Trophoblast cell (in vitro differentiated cells and primary cell): Measurements from ENCODE around the gene NOX5.

Source experiments
- DNase-seq, 2 donors: peaks; one replicate each; pipeline ENCODE4 v3.0.0-alpha.2; 2016
- H2AFZ ChIP-seq: 2 replicates; pipeline ENCODE4 v1.6.1; 2013; ENCODE audit warnings: low read length, moderate library complexity, mild to moderate bottlenecking; ENCODE audit not compliant: insufficient read depth, poor library complexity
- H2AK5ac ChIP-seq: 2 replicates; pipeline ENCODE4 v1.6.1; 2013; ENCODE audit warnings: mild to moderate bottlenecking, low read length
- H2BK120ac ChIP-seq: 2 replicates; pipeline ENCODE4 v1.6.1; 2013; ENCODE audit warnings: low read length, mild to moderate bottlenecking, moderate library complexity; ENCODE audit not compliant: insufficient read depth, poor library complexity
- H2BK12ac ChIP-seq: 2 replicates; pipeline ENCODE4 v1.6.1; 2013; ENCODE audit warnings: mild to moderate bottlenecking, low read length, moderate library complexity
- H2BK5ac ChIP-seq: 2 replicates; pipeline ENCODE4 v1.6.1; 2013; ENCODE audit warnings: low read length, low read depth, moderate library complexity, mild to moderate bottlenecking; ENCODE audit not compliant: poor library complexity
- H3K14ac ChIP-seq: 2 replicates; pipeline ENCODE4 v1.6.1; 2013; ENCODE audit warnings: mild to moderate bottlenecking, low read length
- H3K18ac ChIP-seq: 2 replicates; pipeline ENCODE4 v1.6.1; 2013; ENCODE audit warnings: mild to moderate bottlenecking, low read length
- H3K23ac ChIP-seq: 2 replicates; pipeline ENCODE4 v1.6.1; 2013; ENCODE audit warnings: low read length
- H3K27ac ChIP-seq: 2 replicates; pipeline ENCODE4 v1.5.1; 2013; ENCODE audit warnings: low read depth, mild to moderate bottlenecking, inconsistent platforms, low read length, moderate library complexity
- H3K27me3 ChIP-seq: 2 replicates; pipeline ENCODE4 v1.6.1; 2013; ENCODE audit warnings: inconsistent platforms, mild to moderate bottlenecking, low read length, moderate library complexity; ENCODE audit not compliant: insufficient read depth
- H3K36me3 ChIP-seq, 2 experiments: 1 replicate in 1 of 2; 2 replicates in 1 of 2; pipeline ENCODE4 v1.6.1; 2013; ENCODE audit warnings: low read length in 2 of 2, mild to moderate bottlenecking in 2 of 2, moderate library complexity in 1 of 2; ENCODE audit not compliant: insufficient read depth in 2 of 2, control insufficient read depth in 1 of 2
- H3K4ac ChIP-seq: 2 replicates; pipeline ENCODE4 v1.6.1; 2013; ENCODE audit warnings: low read depth, mild to moderate bottlenecking, low read length, moderate library complexity
- H3K4me1 ChIP-seq, 2 experiments: 1 replicate in 1 of 2; 2 replicates in 1 of 2; pipeline ENCODE4 v1.6.1; 2013; ENCODE audit warnings: low read length in 2 of 2, mild to moderate bottlenecking in 2 of 2, moderate library complexity in 1 of 2; ENCODE audit not compliant: insufficient read depth in 2 of 2, control insufficient read depth in 1 of 2
- H3K4me2 ChIP-seq: 2 replicates; pipeline ENCODE4 v1.6.1; 2013; ENCODE audit warnings: inconsistent platforms, mild to moderate bottlenecking, low read length, moderate library complexity
- H3K4me3 ChIP-seq: 2 replicates; pipeline ENCODE4 v1.5.1; 2013; ENCODE audit warnings: mild to moderate bottlenecking, low read depth, low read length, inconsistent platforms
- H3K79me1 ChIP-seq: one replicate; pipeline ENCODE4 v1.6.1; 2013; ENCODE audit warnings: low read length
- H3K79me2 ChIP-seq: 2 replicates; pipeline ENCODE4 v1.6.1; 2013; ENCODE audit warnings: low read length, mild to moderate bottlenecking; ENCODE audit not compliant: control insufficient read depth, insufficient read depth, poor library complexity
- H3K9ac ChIP-seq: 2 replicates; pipeline ENCODE4 v1.6.1; 2013; ENCODE audit warnings: mild to moderate bottlenecking, low read length
- H3K9me3 ChIP-seq: 2 replicates; pipeline ENCODE4 v1.6.1; 2013; ENCODE audit warnings: low read depth, mild to moderate bottlenecking, control low read depth, inconsistent platforms, low read length; ENCODE audit not compliant: insufficient read depth
- H4K12ac ChIP-seq: 2 replicates; pipeline ENCODE4 v1.6.1; 2013; ENCODE audit warnings: low read depth, mild to moderate bottlenecking, low read length, moderate library complexity
- H4K8ac ChIP-seq: 2 replicates; pipeline ENCODE4 v1.6.1; 2013; ENCODE audit warnings: low read depth, mild to moderate bottlenecking, low read length, moderate library complexity
- H4K91ac ChIP-seq: one replicate; pipeline ENCODE4 v1.6.1; 2013; ENCODE audit warnings: low read depth, mild to moderate bottlenecking, low read length, moderate library complexity
- WGBS: extraction: QIAGEN DNeasy Blood & Tissue Kit; methylation state at CpG from one replicate; pipeline ENCODE4 v1.1.7; 2013; ENCODE audit warnings: missing lambda C conversion rate; ENCODE audit not compliant: insufficient read length, insufficient coverage; ENCODE audit errors: extremely low coverage; 5-methylcytosine and 5-hydroxymethylcytosine counted together

Gene NOX5

DNA sequence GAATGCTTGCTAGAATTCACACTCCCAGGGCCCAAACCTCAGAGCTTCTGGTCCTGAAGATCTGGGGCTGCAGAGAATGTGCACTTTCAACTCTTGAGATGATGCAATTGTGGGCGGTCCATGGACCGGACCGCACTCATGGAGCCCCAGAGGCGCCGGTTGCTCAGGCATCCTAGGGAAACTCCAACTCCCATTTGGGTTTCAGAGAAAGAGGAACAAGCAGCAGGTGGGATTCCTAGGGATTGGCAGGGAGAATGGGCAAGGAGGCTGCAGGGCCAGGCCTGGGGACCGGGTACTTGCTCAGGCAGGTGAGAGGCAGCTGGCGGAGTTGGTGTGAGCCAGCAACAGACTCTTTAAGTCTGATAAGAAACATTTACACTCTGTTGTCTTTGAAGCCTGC lies 3.5 kb downstream of the NOX5 start:
- Histone ChIP-seq H3K4ac (no peak overlapping the region), H3K4me1 (peaks cover 0 to 2% of the 10 kb centered on the region in 2 experiments), H2AK5ac (no peak overlapping the region), H4K91ac (no peak overlapping the region), H3K4me3 (no peak overlapping the region), H3K27me3 (no peaks in the 10 kb centered on the region), H4K8ac (no peak overlapping the region), H3K36me3 (no peaks in the 10 kb centered on the region), H3K23ac (no peak overlapping the region), H4K12ac (no peak overlapping the region), H3K9me3 (no peaks in the 10 kb centered on the region), H2BK12ac (no peak overlapping the region), H3K18ac (no peak overlapping the region), H3K79me1 (no peaks in the 10 kb centered on the region), H2BK5ac (no peak overlapping the region), H2AFZ (no peak overlapping the region), H3K79me2 (no peaks in the 10 kb centered on the region), H2BK120ac (no peak overlapping the region), H3K14ac (no peak overlapping the region), H3K27ac (no peak overlapping the region), H3K4me2 (no peak overlapping the region), H3K9ac (no peak overlapping the region)
- no CpG with 5 or more reads among the region's 7 CpGs for WGBS
- peak in 1 of 2 donors; percentile 15 for DNase-seq

GRCh38 chr15:69018951-69019350 lies 4.5 kb downstream of the NOX5 start:
- no peak overlapping the region for H3K4ac ChIP-seq
- H2BK120ac ChIP-seq = no peak overlapping the region
- peaks cover 0 to 2% of the 10 kb centered on the region in 2 experiments for H3K4me1 ChIP-seq
- no CpG with 5 or more reads among the region's 6 CpGs for WGBS
- H2BK12ac ChIP-seq = no peak overlapping the region
- H3K9ac ChIP-seq = no peak overlapping the region
- H4K12ac ChIP-seq = no peak overlapping the region
- DNase-seq = no peak
- H3K27me3 ChIP-seq = no peaks in the 10 kb centered on the region
- no peaks in the 10 kb centered on the region for H3K9me3 ChIP-seq
- H3K36me3 ChIP-seq = no peaks in the 10 kb centered on the region
- H2AK5ac ChIP-seq = no peak overlapping the region
- H4K91ac ChIP-seq = no peak overlapping the region
- no peak overlapping the region for H3K14ac ChIP-seq
- no peak overlapping the region for H3K27ac ChIP-seq
- H3K18ac ChIP-seq = no peak overlapping the region
- H2AFZ ChIP-seq = no peak overlapping the region
- no peak overlapping the region for H4K8ac ChIP-seq
- H2BK5ac ChIP-seq = no peak overlapping the region
- H3K79me2 ChIP-seq = no peaks in the 10 kb centered on the region
- H3K4me2 ChIP-seq = no peak overlapping the region
- no peak overlapping the region for H3K4me3 ChIP-seq
- H3K23ac ChIP-seq = no peak overlapping the region
- H3K79me1 ChIP-seq = no peaks in the 10 kb centered on the region

GRCh38 chr15:69021895-69022294 lies 7.4 kb downstream of the NOX5 start:
- Histone ChIP-seq H3K9ac (no peak overlapping the region), H2AFZ (no peak overlapping the region), H3K18ac (no peak overlapping the region), H3K27me3 (no peaks in the 10 kb centered on the region), H2BK12ac (no peak overlapping the region), H3K4me3 (no peak overlapping the region), H2AK5ac (no peak overlapping the region), H4K91ac (no peak overlapping the region), H2BK120ac (no peak overlapping the region), H3K79me2 (no peaks in the 10 kb centered on the region), H2BK5ac (no peak overlapping the region), H3K27ac (no peak overlapping the region), H3K79me1 (no peaks in the 10 kb centered on the region), H3K4me2 (no peak overlapping the region), H3K4me1 (no peaks in the 10 kb centered on the region), H4K12ac (no peak overlapping the region), H4K8ac (no peak overlapping the region), H3K36me3 (no peaks in the 10 kb centered on the region), H3K9me3 (no peaks in the 10 kb centered on the region), H3K14ac (no peak overlapping the region), H3K23ac (no peak overlapping the region), H3K4ac (no peak overlapping the region)
- no CpG with 5 or more reads among the region's 2 CpGs for WGBS
- DNase-seq = no peak

DNA sequence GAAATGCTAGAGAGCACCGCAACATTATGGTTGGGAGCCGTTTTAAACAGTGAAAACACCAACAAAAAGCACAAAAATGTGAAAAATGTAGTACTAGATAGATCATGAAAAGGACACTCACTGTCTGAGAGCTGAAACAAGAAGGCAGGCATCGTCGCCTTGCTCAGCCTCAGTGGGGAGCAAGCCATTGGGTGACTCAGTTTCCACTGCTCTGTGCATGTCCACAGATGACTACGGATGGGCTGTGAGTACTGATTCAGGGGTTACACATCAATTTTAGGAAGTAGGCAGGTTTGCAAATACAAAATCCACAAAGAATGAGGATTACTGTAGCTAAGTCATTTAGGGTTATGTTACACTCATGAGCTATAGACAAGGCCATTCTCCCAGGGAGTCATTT lies 10.8 kb downstream of the NOX5 start:
- no peak overlapping the region for H2BK120ac ChIP-seq
- WGBS = no CpG with 5 or more reads among the region's 5 CpGs
- H3K4me1 ChIP-seq = no peaks in the 10 kb centered on the region
- no peak overlapping the region for H4K8ac ChIP-seq
- H4K91ac ChIP-seq = no peak overlapping the region
- H3K9ac ChIP-seq = no peak overlapping the region
- no peaks in the 10 kb centered on the region for H3K79me1 ChIP-seq
- no peak overlapping the region for H3K18ac ChIP-seq
- no peak overlapping the region for H3K4ac ChIP-seq
- H3K27me3 ChIP-seq = no peaks in the 10 kb centered on the region
- no peak overlapping the region for H3K23ac ChIP-seq
- DNase-seq = no peak
- H3K36me3 ChIP-seq = no peaks in the 10 kb centered on the region
- no peak overlapping the region for H2AK5ac ChIP-seq
- H3K4me3 ChIP-seq = no peak overlapping the region
- H3K4me2 ChIP-seq = no peak overlapping the region
- H3K9me3 ChIP-seq = no peaks in the 10 kb centered on the region
- H3K79me2 ChIP-seq = no peaks in the 10 kb centered on the region
- H2AFZ ChIP-seq = no peak overlapping the region
- no peak overlapping the region for H4K12ac ChIP-seq
- H2BK5ac ChIP-seq = no peak overlapping the region
- H2BK12ac ChIP-seq = no peak overlapping the region
- no peak overlapping the region for H3K27ac ChIP-seq
- H3K14ac ChIP-seq = no peak overlapping the region
